ENCODE data around the gene RGL4.

Gene RGL4

GRCh38 chr22:23693979-23694680, 3.3 kb downstream of the RGL4 start:
- Histone ChIP-seq H3K4me1 (ENCODE audit: control insufficient read depth in 1 of 2, insufficient read depth in 2 of 2, low read length in 2 of 2) (no peaks in the 10 kb centered on the region), H3K23ac (ENCODE audit: low read length) (no peak overlapping the region), H3K36me3 (ENCODE audit: control insufficient read depth in 1 of 2, insufficient read depth in 2 of 2, low read length in 2 of 2) (peaks cover 33 to 58% of the 10 kb centered on the region in 2 experiments), H3K27ac (ENCODE audit: low read depth, low read length) (no peak overlapping the region), H3K4me3 (ENCODE audit: low read depth, low read length) (no peak overlapping the region), H2BK120ac (ENCODE audit: insufficient read depth, low read length, poor library complexity) (no peak overlapping the region), H3K79me1 (ENCODE audit: low read length) (no peaks in the 10 kb centered on the region), H2AFZ (ENCODE audit: insufficient read depth, low read length, poor library complexity) (no peak overlapping the region), H3K18ac (ENCODE audit: low read length) (no peak overlapping the region), H3K4ac (ENCODE audit: low read depth, low read length) (no peak overlapping the region), H4K12ac (ENCODE audit: low read depth, low read length) (no peak overlapping the region), H4K91ac (ENCODE audit: low read depth, low read length) (no peak overlapping the region), H2AK5ac (ENCODE audit: low read length) (no peak overlapping the region), H4K8ac (ENCODE audit: low read depth, low read length) (no peak overlapping the region), H3K27me3 (ENCODE audit: insufficient read depth, low read length) (no peaks in the 10 kb centered on the region), H3K9me3 (ENCODE audit: insufficient read depth, low read depth, low read length) (peaks cover 3% of the 10 kb centered on the region), H3K9ac (ENCODE audit: low read length) (no peak overlapping the region), H2BK5ac (ENCODE audit: low read depth, low read length, poor library complexity) (no peak overlapping the region), H2BK12ac (ENCODE audit: low read length) (no peak overlapping the region), H3K14ac (ENCODE audit: low read length) (no peak overlapping the region), H3K4me2 (ENCODE audit: low read length) (no peak overlapping the region), H3K79me2 (ENCODE audit: control insufficient read depth, insufficient read depth, low read length, poor library complexity) (no peaks in the 10 kb centered on the region)
- DNase-seq = no peak
- WGBS (ENCODE audit: extremely low coverage, insufficient coverage, insufficient read length) = no CpG with 5 or more reads among the region's 11 CpGs

GRCh38 chr22:23695141-23695540, 4.3 kb downstream of the RGL4 start:
- no peak overlapping the region for H3K4ac ChIP-seq (ENCODE audit: low read depth, low read length)
- H3K4me1 ChIP-seq (ENCODE audit: control insufficient read depth in 1 of 2, insufficient read depth in 2 of 2, low read length in 2 of 2) = no peaks in the 10 kb centered on the region
- H3K36me3 ChIP-seq (ENCODE audit: control insufficient read depth in 1 of 2, insufficient read depth in 2 of 2, low read length in 2 of 2) = peaks cover 33 to 51% of the 10 kb centered on the region in 2 experiments
- H2AFZ ChIP-seq (ENCODE audit: insufficient read depth, low read length, poor library complexity) = no peak overlapping the region
- H4K91ac ChIP-seq (ENCODE audit: low read depth, low read length) = no peak overlapping the region
- H3K18ac ChIP-seq (ENCODE audit: low read length) = no peak overlapping the region
- H3K23ac ChIP-seq (ENCODE audit: low read length) = no peak overlapping the region
- no peaks in the 10 kb centered on the region for H3K79me1 ChIP-seq (ENCODE audit: low read length)
- no CpG with 5 or more reads among the region's 3 CpGs for WGBS (ENCODE audit: extremely low coverage, insufficient coverage, insufficient read length)
- H2AK5ac ChIP-seq (ENCODE audit: low read length) = no peak overlapping the region
- no peaks in the 10 kb centered on the region for H3K27me3 ChIP-seq (ENCODE audit: insufficient read depth, low read length)
- no peak overlapping the region for H2BK5ac ChIP-seq (ENCODE audit: low read depth, low read length, poor library complexity)
- no peak for DNase-seq
- no peak overlapping the region for H4K12ac ChIP-seq (ENCODE audit: low read depth, low read length)
- H3K4me2 ChIP-seq (ENCODE audit: low read length) = no peak overlapping the region
- H2BK120ac ChIP-seq (ENCODE audit: insufficient read depth, low read length, poor library complexity) = no peak overlapping the region
- H3K79me2 ChIP-seq (ENCODE audit: control insufficient read depth, insufficient read depth, low read length, poor library complexity) = no peaks in the 10 kb centered on the region
- H3K9ac ChIP-seq (ENCODE audit: low read length) = no peak overlapping the region
- H4K8ac ChIP-seq (ENCODE audit: low read depth, low read length) = no peak overlapping the region
- H3K14ac ChIP-seq (ENCODE audit: low read length) = no peak overlapping the region
- H3K27ac ChIP-seq (ENCODE audit: low read depth, low read length) = no peak overlapping the region
- H3K9me3 ChIP-seq (ENCODE audit: insufficient read depth, low read depth, low read length) = peaks cover 3% of the 10 kb centered on the region
- H3K4me3 ChIP-seq (ENCODE audit: low read depth, low read length) = no peak overlapping the region
- no peak overlapping the region for H2BK12ac ChIP-seq (ENCODE audit: low read length)

- H3K27me3 ChIP-seq (ENCODE audit: insufficient read depth, low read length) = no peaks in the 10 kb centered on the region
- no CpG with 5 or more reads among the region's 19 CpGs for WGBS (ENCODE audit: extremely low coverage, insufficient coverage, insufficient read length)
Observed at GRCh38 chr22:23695571-23696325, 4.9 kb downstream of the RGL4 start.

GRCh38 chr22:23696326-23696851, 5.6 kb downstream of the RGL4 start:
- Histone ChIP-seq H2AFZ (ENCODE audit: insufficient read depth, low read length, poor library complexity) (no peak overlapping the region), H3K27ac (ENCODE audit: low read depth, low read length) (no peak overlapping the region), H2AK5ac (ENCODE audit: low read length) (no peak overlapping the region), H3K4me1 (ENCODE audit: control insufficient read depth in 1 of 2, insufficient read depth in 2 of 2, low read length in 2 of 2) (no peaks in the 10 kb centered on the region), H3K14ac (ENCODE audit: low read length) (no peak overlapping the region), H3K23ac (ENCODE audit: low read length) (no peak overlapping the region), H2BK120ac (ENCODE audit: insufficient read depth, low read length, poor library complexity) (no peak overlapping the region), H3K4me3 (ENCODE audit: low read depth, low read length) (no peak overlapping the region), H3K9me3 (ENCODE audit: insufficient read depth, low read depth, low read length) (peaks cover 3% of the 10 kb centered on the region), H3K36me3 (ENCODE audit: control insufficient read depth in 1 of 2, insufficient read depth in 2 of 2, low read length in 2 of 2) (peaks cover 33 to 49% of the 10 kb centered on the region in 2 experiments), H3K18ac (ENCODE audit: low read length) (no peak overlapping the region), H3K4ac (ENCODE audit: low read depth, low read length) (no peak overlapping the region), H4K91ac (ENCODE audit: low read depth, low read length) (no peak overlapping the region), H3K27me3 (ENCODE audit: insufficient read depth, low read length) (no peaks in the 10 kb centered on the region), H3K79me1 (ENCODE audit: low read length) (no peaks in the 10 kb centered on the region), H4K12ac (ENCODE audit: low read depth, low read length) (no peak overlapping the region), H3K4me2 (ENCODE audit: low read length) (no peak overlapping the region), H4K8ac (ENCODE audit: low read depth, low read length) (no peak overlapping the region), H3K79me2 (ENCODE audit: control insufficient read depth, insufficient read depth, low read length, poor library complexity) (no peaks in the 10 kb centered on the region), H3K9ac (ENCODE audit: low read length) (no peak overlapping the region), H2BK5ac (ENCODE audit: low read depth, low read length, poor library complexity) (no peak overlapping the region), H2BK12ac (ENCODE audit: low read length) (no peak overlapping the region)
- WGBS (ENCODE audit: extremely low coverage, insufficient coverage, insufficient read length) = no CpG with 5 or more reads among the region's 13 CpGs
- no peak for DNase-seq

More at GRCh38 chr22:23695571-23696325, 4.9 kb downstream of the RGL4 start:
- Histone ChIP-seq H3K79me1 (ENCODE audit: low read length) (no peaks in the 10 kb centered on the region), H3K18ac (ENCODE audit: low read length) (no peak overlapping the region), H3K4ac (ENCODE audit: low read depth, low read length) (no peak overlapping the region), H3K79me2 (ENCODE audit: control insufficient read depth, insufficient read depth, low read length, poor library complexity) (no peaks in the 10 kb centered on the region), H3K27ac (ENCODE audit: low read depth, low read length) (no peak overlapping the region), H3K9me3 (ENCODE audit: insufficient read depth, low read depth, low read length) (peaks cover 3% of the 10 kb centered on the region), H2BK12ac (ENCODE audit: low read length) (no peak overlapping the region), H4K8ac (ENCODE audit: low read depth, low read length) (no peak overlapping the region), H3K36me3 (ENCODE audit: control insufficient read depth in 1 of 2, insufficient read depth in 2 of 2, low read length in 2 of 2) (peaks cover 33 to 49% of the 10 kb centered on the region in 2 experiments), H2AFZ (ENCODE audit: insufficient read depth, low read length, poor library complexity) (no peak overlapping the region), H4K91ac (ENCODE audit: low read depth, low read length) (no peak overlapping the region), H3K23ac (ENCODE audit: low read length) (no peak overlapping the region), H3K14ac (ENCODE audit: low read length) (no peak overlapping the region), H4K12ac (ENCODE audit: low read depth, low read length) (no peak overlapping the region), H2AK5ac (ENCODE audit: low read length) (no peak overlapping the region), H3K4me1 (ENCODE audit: control insufficient read depth in 1 of 2, insufficient read depth in 2 of 2, low read length in 2 of 2) (no peaks in the 10 kb centered on the region), H3K4me2 (ENCODE audit: low read length) (no peak overlapping the region), H2BK5ac (ENCODE audit: low read depth, low read length, poor library complexity) (no peak overlapping the region), H3K4me3 (ENCODE audit: low read depth, low read length) (no peak overlapping the region), H3K9ac (ENCODE audit: low read length) (no peak overlapping the region), H2BK120ac (ENCODE audit: insufficient read depth, low read length, poor library complexity) (no peak overlapping the region)
- DNase-seq = no peak

Data from trophoblast cell (in vitro differentiated cells and primary cell).